CD4-positive, alpha-beta T cell treated with Interleukin-6 at 100 ng/mL for 8 hours (primary cell): Measurements from ENCODE around the gene CHST3.
"Not testable (repeated sequence)": the region's sequence is repeated elsewhere in the genome, so short reads cannot be mapped to it uniquely, and the experiment has no call there.

Source experiments
- DNase-seq: peaks from one replicate; pipeline ENCODE4 v3.0.0-alpha.2; 2020; ENCODE audit warnings: mixed read lengths, low spot score

Gene CHST3

GRCh38 chr10:71964098-71964742, at the start of gene CHST3:
TSS of gene CHST3 (plus strand) at chr10:71964395. CDS start at chr10:72005843, 41,448 bp downstream.
- DNase-seq, result no peak

GRCh38 chr10:71916827-71917226, 47.4 kb upstream of the CHST3 start:
- no peak for DNase-seq

DNA sequence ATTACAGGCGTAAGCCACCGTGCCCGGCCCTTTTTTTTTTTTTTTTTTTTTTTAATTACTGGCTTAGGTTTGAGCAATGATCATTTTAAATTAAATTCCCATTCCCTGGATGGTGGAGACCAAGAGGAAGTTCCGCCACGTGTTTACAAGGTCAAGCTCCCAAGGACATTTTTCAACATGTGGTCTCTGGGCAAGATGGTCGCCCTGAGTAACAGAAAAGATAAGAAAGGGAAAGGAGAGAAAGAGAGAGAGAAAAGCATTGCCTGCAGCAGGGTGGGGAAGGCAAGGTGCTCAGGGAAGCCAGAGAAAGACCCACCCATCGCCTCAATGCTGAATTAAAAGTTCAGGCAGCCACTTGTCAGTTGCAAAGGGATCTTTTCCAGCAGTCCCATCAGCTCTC, 45.2 kb upstream of the CHST3 start:
- no peak for DNase-seq

DNA sequence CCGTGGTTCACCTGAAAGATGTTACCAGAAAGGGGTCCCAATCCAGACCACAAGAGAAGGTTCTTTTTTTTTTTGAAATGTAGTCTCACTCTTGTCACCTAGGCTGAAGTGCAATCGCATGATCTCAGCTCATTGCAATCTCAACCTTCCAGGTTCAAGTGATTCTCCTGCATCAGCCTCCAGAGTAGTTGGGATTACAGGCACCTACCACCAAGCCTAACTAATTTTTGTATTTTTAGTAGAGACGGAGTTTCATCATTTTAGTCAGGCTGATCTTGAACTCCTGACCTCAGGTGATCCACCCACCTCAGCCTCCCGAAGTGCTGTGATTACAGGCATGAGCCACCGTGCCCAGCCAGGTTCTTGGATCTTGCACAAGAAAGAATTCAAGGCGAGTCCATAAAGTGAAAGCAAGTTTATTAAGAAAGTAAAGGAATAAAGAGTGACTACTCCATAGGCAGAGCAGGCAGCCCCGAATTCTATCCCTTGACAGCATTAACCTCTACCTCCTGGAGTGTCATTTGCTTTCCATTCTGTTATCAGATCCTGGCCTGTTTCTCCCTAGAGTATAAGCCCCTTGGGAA, 44.1 kb upstream of the CHST3 start:
- not testable (repeated sequence) for DNase-seq

DNA sequence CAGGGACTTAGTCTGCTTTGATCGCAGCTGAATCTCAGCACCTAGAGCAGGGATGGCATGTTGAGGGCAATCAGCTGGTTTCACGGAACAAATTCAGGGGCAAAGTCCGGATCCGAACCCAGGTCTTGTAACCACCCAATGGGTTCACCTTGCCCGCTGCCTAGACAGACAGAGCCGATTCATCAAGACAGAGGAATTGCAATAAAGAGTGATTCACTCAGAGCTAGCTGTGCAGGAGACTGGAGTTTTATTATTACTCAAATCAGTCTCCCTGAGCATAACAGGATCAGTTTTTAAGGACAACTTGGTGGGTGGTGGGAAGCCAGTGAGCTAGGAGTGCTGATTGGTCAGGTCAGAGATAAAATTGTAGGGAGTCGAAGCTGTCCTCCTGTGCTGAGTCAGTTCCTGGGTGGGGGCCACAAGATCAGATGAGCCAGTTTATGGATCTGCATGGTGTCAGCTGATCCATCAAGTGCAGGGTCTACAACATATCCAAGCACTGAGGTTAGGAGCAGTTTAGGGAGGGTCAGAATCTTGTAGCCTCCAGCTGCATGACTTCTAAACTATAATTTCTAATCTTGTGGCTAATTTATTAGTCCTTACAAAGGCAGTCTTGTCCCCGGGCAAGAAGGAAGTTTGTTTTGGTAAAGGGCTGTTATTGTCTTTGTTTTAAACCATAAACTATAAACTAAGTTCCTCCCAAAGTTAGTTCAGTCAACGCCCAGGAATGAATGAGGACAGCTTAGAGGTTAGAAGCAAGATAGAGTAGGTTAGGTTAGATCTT, 43.5 kb upstream of the CHST3 start:
- DNase-seq, result no peak

DNA sequence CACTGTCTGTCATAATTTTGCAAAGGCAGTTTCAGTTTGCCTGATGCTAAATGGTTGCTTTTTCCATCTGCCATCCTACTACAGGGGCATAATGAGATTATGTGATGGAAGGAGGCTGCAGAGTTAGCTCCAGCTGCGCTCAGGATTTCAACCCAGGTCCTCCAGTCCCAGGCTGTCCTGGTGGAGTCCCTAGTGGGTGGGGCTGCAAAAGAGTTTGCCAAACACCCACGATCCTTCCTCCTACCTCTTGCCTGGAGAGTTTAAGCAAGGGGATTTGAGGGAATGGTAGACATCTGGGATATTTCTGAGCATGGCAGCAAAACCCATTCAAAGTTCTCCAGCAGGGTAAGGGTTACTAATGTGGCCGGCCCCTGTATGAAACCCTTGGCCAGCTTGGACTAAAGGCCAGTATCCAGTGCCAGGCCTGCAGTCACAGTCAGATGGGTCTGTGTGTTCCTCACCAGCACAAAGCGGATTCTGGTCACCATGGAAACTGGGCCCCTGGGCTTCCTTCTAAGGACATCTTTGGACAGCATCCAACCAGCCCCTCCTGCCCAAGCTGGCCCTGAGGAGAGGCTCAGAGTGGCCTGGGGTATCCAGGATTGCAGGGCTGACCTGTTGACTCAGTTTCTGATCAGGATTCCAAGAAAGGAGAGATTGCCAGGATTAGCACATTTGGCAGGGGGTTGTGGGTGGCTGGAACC, 42.7 kb upstream of the CHST3 start:
- no peak for DNase-seq

DNA sequence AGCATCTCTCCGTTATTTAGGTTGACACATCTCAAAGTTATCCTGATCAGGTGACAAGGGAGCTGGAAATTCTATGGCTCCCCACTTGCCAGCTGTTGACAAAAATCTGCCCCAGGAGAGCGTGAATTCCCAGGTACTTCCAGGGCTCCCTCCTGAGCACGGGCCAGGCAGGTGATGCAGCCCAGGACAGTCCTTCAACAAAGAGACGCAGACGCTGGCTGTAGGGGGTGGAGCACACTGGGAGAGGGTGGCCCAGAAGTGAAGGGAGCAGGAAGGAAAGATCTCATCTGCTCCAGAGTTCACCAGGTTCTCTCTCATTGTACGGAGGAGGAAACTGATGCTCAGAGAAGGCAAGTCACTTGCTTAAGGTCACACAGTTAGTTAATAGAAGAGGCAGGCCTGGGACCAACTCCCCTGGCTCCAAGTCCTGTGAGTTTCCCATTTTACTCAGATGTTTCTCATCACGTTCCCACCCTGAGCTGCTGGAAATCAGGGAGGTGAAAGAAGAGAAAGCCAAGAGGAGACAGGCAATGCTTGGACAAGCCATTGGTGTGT, 41.0 kb upstream of the CHST3 start:
- no peak for DNase-seq

- DNase-seq, result no peak
These were observed 39.4 kb upstream of the CHST3 start for GRCh38 chr10:71924771-71925170.

DNA sequence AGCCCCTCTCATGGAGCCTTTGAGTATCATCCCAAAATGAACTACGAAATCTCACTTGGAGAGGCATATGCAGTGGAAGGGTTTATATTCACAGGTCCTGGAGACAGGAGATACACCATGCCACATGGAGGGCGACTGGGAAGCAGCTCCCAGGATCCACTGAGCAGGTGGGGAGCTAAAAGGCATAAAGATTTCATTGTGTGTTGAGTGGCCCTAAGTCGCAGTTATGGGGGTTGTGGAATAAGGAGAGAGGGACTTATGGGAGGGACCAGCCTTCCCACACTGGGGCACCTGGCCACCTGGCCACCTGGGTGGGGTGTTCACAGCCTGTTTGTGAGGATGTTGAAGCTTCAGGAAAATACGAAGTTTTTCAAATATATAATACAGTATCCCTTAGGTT, 37.0 kb upstream of the CHST3 start:
- no peak for DNase-seq

DNA sequence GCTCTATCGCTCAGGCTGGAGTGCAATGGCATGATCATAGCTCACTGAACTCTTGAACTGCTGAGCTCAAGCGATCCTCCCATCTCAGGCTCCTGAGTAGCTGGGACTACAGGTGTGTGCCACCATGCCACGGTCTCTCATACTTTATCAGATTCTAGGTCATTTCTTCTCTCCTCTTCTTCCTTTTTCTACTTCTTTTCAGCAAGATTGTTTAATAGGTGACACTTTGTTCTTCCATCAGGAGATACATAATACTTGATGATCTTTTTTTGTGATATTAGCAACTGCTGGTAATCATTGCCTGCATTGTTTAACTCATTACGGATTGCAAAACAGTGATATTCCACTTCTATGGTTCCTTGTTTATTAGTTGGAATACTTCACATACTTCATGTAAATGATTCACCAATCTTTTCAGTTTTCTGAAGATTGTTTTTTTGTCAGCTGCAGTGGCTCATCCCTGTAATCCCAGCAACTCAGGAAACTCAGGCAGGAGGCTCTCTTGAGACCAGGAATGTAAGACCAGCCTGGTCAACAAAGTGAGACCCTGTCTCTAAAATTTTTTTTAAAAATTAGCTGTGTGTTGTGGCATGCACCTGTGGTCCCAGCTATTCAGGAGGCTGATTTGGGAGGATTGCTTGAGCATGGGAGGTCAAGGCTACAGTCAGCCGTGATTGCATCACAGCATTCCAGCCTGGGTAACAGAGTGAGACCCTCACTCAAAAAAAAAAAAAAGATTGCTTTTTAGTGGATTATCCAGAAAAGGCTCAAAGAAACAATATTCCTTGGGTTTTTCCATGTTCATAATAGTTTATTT, 36.2 kb upstream of the CHST3 start:
- no peak for DNase-seq

DNA sequence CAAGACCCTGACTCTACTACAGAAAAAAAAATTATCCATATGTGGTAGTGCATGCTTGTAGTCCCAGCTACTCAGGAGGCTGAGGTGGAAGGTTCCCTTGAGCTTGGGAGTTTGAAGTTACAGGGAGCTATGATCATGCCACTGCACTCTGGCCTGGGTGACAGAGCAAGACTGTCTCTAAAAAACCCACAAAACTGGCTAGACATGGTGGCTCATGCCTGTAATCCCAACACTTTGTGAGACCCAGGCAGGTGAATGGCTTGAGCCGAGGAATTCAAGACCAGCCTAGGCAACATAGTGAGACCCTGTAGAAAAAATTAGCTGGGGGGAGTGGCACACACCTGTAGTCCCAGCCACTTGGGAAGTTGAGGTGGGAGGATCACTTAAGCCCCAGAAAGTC, 32.9 kb upstream of the CHST3 start:
- no peak for DNase-seq

DNA sequence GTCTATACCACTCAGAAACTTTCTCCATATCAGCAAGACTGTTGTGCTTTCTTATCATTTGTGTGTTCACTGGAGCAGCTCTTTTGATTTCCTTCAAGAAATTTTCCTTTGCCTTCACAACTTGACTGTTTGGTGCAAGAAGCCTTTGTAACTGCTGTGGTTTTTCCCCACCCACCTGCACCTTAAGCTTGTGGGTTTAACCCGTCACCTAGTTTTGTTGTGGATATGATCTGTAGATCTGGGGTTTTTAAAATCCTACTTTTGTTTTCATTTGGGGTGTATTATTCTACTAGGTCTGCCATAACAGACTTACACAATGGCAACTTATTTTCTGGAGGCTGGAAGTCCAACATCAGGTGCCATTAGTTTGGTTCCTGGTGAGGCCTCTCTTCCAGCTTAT, 30.5 kb upstream of the CHST3 start:
- peak; percentile 49 for DNase-seq

DNA sequence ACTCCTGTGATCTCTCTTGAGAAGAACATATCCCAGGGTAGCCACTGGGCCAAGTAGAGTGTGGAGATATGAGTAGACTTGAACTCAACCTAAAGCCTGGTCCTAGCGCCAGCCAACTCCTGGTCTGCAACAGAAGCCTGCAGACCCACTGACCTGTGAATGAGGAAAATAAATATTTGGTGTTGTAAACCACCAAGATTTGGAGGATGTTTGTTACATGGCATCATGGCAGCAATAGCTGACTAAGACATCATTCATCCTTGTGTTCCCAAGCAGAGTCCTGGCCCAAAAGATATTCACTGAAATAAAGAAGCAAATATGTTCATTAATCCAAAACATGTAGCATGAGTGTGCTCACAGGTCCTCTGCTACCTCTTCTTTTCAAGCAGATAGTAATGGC, 26.0 kb upstream of the CHST3 start:
- DNase-seq, result no peak

- no peak for DNase-seq
These were observed 24.9 kb upstream of the CHST3 start for GRCh38 chr10:71939304-71939703.

GRCh38 chr10:71939861-71940474, 24.2 kb upstream of the CHST3 start:
- DNase-seq, result no peak

- DNase-seq, result no peak
These were observed 23.4 kb upstream of the CHST3 start for GRCh38 chr10:71940752-71941151.

- DNase-seq, result no peak
These were observed 22.9 kb upstream of the CHST3 start for GRCh38 chr10:71941318-71941717.

DNA sequence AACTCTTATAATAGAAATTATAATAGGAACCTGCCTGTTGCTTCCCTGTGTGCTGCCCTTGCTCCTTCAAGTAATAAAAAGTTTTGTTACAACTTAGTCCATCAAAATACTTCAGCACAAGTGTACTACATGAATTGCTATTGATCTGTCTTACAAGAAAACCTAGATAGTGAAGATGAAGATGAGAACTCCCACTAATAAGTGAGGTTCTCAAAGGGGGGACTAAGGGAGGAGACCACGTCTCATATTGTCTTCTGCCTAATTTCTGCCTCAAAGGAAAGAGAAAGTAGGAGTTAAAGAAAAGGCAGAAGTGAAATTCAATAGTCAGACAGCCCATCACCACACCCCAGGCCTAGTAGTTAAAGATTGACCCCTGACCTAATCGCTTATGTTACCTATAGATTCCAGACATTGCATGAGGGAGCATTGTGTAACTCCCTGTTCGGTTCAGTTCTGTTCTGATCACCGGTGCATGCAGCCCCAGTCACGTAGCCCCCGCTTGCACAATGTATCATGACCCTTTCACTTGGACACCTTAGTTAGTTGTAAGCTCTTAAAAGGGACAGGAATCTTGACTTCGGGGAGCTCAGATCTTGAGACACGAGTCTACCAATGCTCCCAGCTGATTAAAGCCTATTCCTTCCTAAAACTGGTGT, 18.2 kb upstream of the CHST3 start:
- no peak for DNase-seq

- no peak for DNase-seq
These were observed 17.5 kb upstream of the CHST3 start for GRCh38 chr10:71946700-71947099.

DNA sequence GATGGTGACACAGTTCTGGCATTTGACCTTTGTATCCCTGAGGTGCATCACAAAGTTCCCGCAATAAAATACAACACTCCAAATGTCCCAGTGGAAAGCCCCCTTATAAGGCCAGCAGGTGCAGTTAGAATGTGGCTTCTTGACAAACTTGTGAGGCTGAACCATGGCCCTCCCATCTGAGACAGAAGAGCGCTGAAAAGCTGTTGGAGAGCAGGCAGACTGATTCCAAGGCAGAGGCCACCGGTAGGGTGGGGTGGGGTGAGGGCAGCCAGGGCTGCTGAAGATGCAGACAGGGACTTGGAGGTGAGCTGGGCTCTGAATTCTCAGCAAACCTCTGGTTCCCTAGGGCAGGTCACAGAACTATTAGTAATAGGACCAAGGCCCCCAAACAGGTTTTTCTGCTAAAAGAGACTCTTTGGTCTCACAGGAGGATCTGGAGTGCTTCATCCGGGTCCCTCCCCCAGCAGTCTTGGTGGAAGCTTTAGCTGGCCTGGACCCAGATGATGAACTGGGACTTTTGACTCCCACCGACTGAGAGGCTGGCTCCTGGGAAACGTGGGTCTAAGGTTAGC, 15.6 kb upstream of the CHST3 start:
- DNase-seq, result no peak
